Heart right ventricle (tissue), 16 donors: ENCODE data around the gene FOXC2. TPM values are rescaled to one million over a fixed set of nuclear protein-coding genes. Genes with fewer than 3 reads are reported as not detected.

Experiments
- ATAC-seq, 8 donors: fragments of 200-7000 bp; cut with Tn5 transposase; one replicate each; pipeline ENCODE4 v1.9.1; 2020; ENCODE audit warnings: mild to moderate bottlenecking in 8 of 8, moderate library complexity in 8 of 8, moderate number of reproducible peaks in 1 of 8
- DNase-seq, 2 donors: peaks; one replicate each; pipeline ENCODE4 v3.0.0-alpha.2; 2020
- H3K27ac ChIP-seq, 10 donors: fragments of 200-600 bp; sonication (generic) in 2 of 10; one replicate each; pipeline versions ENCODE4 v1.5.0 to v1.8.0; 2020 to 2022; ENCODE audit warnings: mild to moderate bottlenecking in 3 of 10
- H3K27me3 ChIP-seq, 7 donors: fragments of 200-600 bp; one replicate each; pipeline ENCODE4 v1.8.0; 2021 to 2022; ENCODE audit warnings: mild to moderate bottlenecking in 2 of 7
- H3K36me3 ChIP-seq, 9 donors: fragments of 200-600 bp; sonication (generic) in 1 of 9; one replicate each; pipeline versions ENCODE4 v1.5.0 to v1.8.0; 2020 to 2022; ENCODE audit warnings: mild to moderate bottlenecking in 2 of 9
- H3K4me1 ChIP-seq, 9 donors: fragments of 200-600 bp; sonication (generic) in 1 of 9; one replicate each; pipeline versions ENCODE4 v1.5.0 to v1.8.0; 2020 to 2022; ENCODE audit warnings: mild to moderate bottlenecking in 4 of 9
- H3K4me3 ChIP-seq, 10 donors: fragments of 200-600 bp; sonication (generic) in 2 of 10; one replicate each; pipeline versions ENCODE4 v1.5.0 to v1.8.0; 2020 to 2022; ENCODE audit warnings: mild to moderate bottlenecking in 7 of 10, moderate library complexity in 2 of 10
- H3K9me3 ChIP-seq, 11 donors: fragments of 200-600 bp in 10 of 11; sonication (generic) in 2 of 11; one replicate each; pipeline versions ENCODE4 v1.5.0 to v1.8.0; 2013 to 2022; ENCODE audit warnings: mild to moderate bottlenecking in 2 of 11, control low read depth in 1 of 11, moderate library complexity in 1 of 11
- CTCF ChIP-seq, 9 donors: fragments of 200-600 bp; sonication (generic) in 2 of 9; IDR thresholded peaks; one replicate each; pipeline versions ENCODE4 v1.5.0 to v1.8.0; 2021 to 2022; ENCODE audit warnings: antibody characterized with exemption in 9 of 9, mild to moderate bottlenecking in 5 of 9, moderate library complexity in 1 of 9
- WGBS, 2 donors: extraction: QIAGEN DNeasy Blood & Tissue Kit; methylation state at CpG; one replicate each; pipeline ENCODE4 v1.1.7; 2013; ENCODE audit warnings: inconsistent platforms in 1 of 2; 5-methylcytosine and 5-hydroxymethylcytosine counted together
- intact Hi-C, 10 donors: fragments of 100-400 bp; cut with DNase I; formaldehyde crosslinking; loops; one replicate each; pipeline versions ENCODE4 v1.11.1 to v1.14.2; 2022
- polyA plus RNA-seq, 2 donors: library from polyadenylated mRNA; stranded (reverse); fragments of 200-250 nt; gene quantifications; one replicate each; pipeline ENCODE4 v1.2.3, GENCODE V29; 2013
- total RNA-seq, 10 donors: library from RNA; stranded (reverse); fragmentation: NEBNext Ultra II Directional in 3 of 10; extraction: Animal tissue kit (Norgen Biotek cat#: 25700) in 3 of 10; gene quantifications; one replicate each; pipeline versions ENCODE4 v1.2.1 to v1.2.4, GENCODE V29; 2021 to 2023
- donor health status: Arrhythmogenic right ventricular cardiomyopathy.
- donor health status: ischemic (EF 13 %, LVEDD 7.1; RV severe dilation, severe dysfunction).
- donor health status: healthy with polysubstance abuse.
- donor health status: DM: no; HTN: yes; CAD: no.
- donor health status: DM: no; HTN: no; CAD: no.
- donor health status: ischemic (EF 25% LVEDD 6.9; RV normal size, moderate dysfunction).
- donor health status: ischemic (EF 25% LVEDD 5.7; RV mildly dilated, moderate dysfunction).
- donor health status: healthy.
- donor health status: DM: yes; HTN: yes; CAD: no.
- donor health status: Ischemic cardiomyopathy.
- donor health status: ischemic (EF 35%, LVEDD 5.7; RV mildly dilated, moderate dysfunction).
- donor health status: nonischemic (EF 11% LVEDD 7.7; RV severe dilation, severe dysfunction).
- donor health status: DM: yes; HTN: yes; CAD: no.
- donor health status: PGD.
- donor health status: ischemic (EF 29% LVEDD 5.4; RV normal size, mild dysfunction).
- donor health status: nonischemic (EF 23%, LVEDD 6.1; RV moderate dilation, normal function).

FOXC2 gene
- total and polyA plus RNA-seq, 12 donors = 0.66 to 2.2 (median 1.6) TPM

GRCh38 chr16:86591270-86591669 lies 24.6 kb downstream of the FOXC2 start:
- Histone ChIP-seq H3K9me3 (no peaks in the 10 kb centered on the region), H3K27me3 (peaks cover 0 to 50% (median 36%) of the 10 kb centered on the region in 7 donors), H3K27ac (no peak overlapping the region), H3K36me3 (no peaks in the 10 kb centered on the region), H3K4me3 (no peak overlapping the region), H3K4me1 (peaks cover 0 to 5% (median 0%) of the 10 kb centered on the region in 9 donors)
- ATAC-seq = no peak
- DNase-seq = no peak
- 81 to 92% methylated on average over 4 of the region's 4 CpGs for WGBS, 2 donors
- intact Hi-C loops = no loop called here
- TF ChIP-seq CTCF (IDR thresholded peaks at IDR 0.05) = no peak

DNA sequence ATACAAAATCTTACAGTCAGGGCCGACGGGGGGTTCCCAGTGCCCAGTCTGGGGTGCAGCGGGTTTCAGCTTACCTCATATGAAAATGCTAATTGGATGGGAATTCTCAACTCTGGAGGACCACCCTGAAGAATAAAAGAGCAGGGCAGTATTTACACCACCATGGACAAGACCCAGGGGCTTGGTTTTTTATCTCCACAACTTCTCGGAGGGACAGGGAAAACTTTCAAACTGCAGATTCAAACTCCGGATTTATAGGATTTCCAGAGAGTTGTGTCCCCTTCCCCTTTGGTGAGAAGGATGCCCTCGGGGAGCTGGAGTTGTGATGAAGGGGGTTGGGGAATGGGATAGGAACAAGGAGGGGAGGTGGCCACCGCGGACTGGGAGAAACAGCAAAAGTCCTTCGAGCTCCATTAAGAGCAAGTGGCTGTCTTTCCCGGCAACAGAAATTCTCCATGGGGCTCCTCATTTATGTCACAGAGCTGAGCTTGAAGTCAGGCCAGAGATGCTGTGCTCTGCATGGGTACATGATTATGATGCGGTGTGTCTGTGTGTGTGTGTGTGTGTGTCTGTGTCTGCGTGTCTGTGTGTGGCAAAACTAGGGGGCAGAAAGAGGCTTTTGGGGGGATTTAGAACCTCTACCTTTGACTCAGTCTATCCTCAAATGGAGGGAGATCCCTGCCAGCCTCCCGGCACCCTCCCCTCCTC lies 27.4 kb downstream of the FOXC2 start:
- no peaks in the 10 kb centered on the region for H3K4me1 ChIP-seq
- intact Hi-C loops = no loop called here
- H3K27ac ChIP-seq = no peak overlapping the region
- H3K36me3 ChIP-seq = no peaks in the 10 kb centered on the region
- no peak overlapping the region for H3K4me3 ChIP-seq
- 56 to 64% methylated on average over 13 of the region's 13 CpGs for WGBS, 2 donors
- DNase-seq (no peak), ATAC-seq (no peak)
- no peaks in the 10 kb centered on the region for H3K9me3 ChIP-seq
- peaks cover 0 to 59% (median 42%) of the 10 kb centered on the region in 7 donors for H3K27me3 ChIP-seq
- no peak for TF ChIP-seq CTCF (IDR thresholded peaks at IDR 0.05)

GRCh38 chr16:86594721-86595120 lies 28.1 kb downstream of the FOXC2 start:
- WGBS, 2 donors = 73 to 74% methylated on average over 8 of the region's 8 CpGs
- intact Hi-C loops = no loop called here
- DNase-seq (no peak), ATAC-seq (no peak)
- peaks cover 0 to 63% (median 42%) of the 10 kb centered on the region in 7 donors for H3K27me3 ChIP-seq
- H3K9me3 ChIP-seq = no peaks in the 10 kb centered on the region
- H3K27ac ChIP-seq = no peak overlapping the region
- TF ChIP-seq CTCF (IDR thresholded peaks at IDR 0.05) = no peak
- H3K36me3 ChIP-seq = no peaks in the 10 kb centered on the region
- H3K4me3 ChIP-seq = no peak overlapping the region
- no peaks in the 10 kb centered on the region for H3K4me1 ChIP-seq

- intact Hi-C loops = no loop called here
- no peak for TF ChIP-seq CTCF (IDR thresholded peaks at IDR 0.05)
- Histone ChIP-seq H3K36me3 (no peaks in the 10 kb centered on the region), H3K27me3 (peaks cover 0 to 60% (median 42%) of the 10 kb centered on the region in 7 donors), H3K4me1 (no peaks in the 10 kb centered on the region), H3K9me3 (no peaks in the 10 kb centered on the region), H3K4me3 (no peak overlapping the region), H3K27ac (no peak overlapping the region)
- ATAC-seq (no peak), DNase-seq (no peak)
- WGBS, 2 donors = 72 to 78% methylated on average over 10 of the region's 10 CpGs
Observed at GRCh38 chr16:86595983-86596605, 29.5 kb downstream of the FOXC2 start.
